Esophagus muscularis mucosa (tissue), 4 donors: ENCODE results near the gene MAPK13. TPM values are rescaled to one million over a fixed set of nuclear protein-coding genes. Genes with fewer than 3 reads are reported as not detected.

Experiments
- DNase-seq: peaks from one replicate; pipeline ENCODE4 v3.0.0-alpha.2; 2017; ENCODE audit errors: extremely low spot score
- H3K27ac ChIP-seq, 4 donors: fragments of 200-600 bp; sonication (generic); replicated peaks in 1 of 4; 1 replicate in 3 of 4; 2 replicates in 1 of 4; pipeline ENCODE4 v1.5.1; 2016 to 2019; ENCODE audit warnings: mild to moderate bottlenecking in 1 of 4
- H3K27me3 ChIP-seq, 4 donors: fragments of 200-600 bp; sonication (generic); one replicate each; pipeline versions ENCODE4 v1.5.1 to v1.6.0; 2016 to 2019
- H3K36me3 ChIP-seq, 4 donors: fragments of 200-600 bp; sonication (generic); one replicate each; pipeline ENCODE4 v1.5.1; 2016 to 2019
- H3K4me1 ChIP-seq, 4 donors: fragments of 200-600 bp; sonication (generic); one replicate each; pipeline ENCODE4 v1.5.1; 2016 to 2019
- H3K4me3 ChIP-seq, 4 donors: fragments of 200-600 bp; sonication (generic); 1 replicate in 2 of 4; 2 replicates in 2 of 4; pipeline ENCODE4 v1.5.1; 2016 to 2019; ENCODE audit warnings: mild to moderate bottlenecking in 4 of 4, moderate library complexity in 1 of 4
- H3K9me3 ChIP-seq, 4 donors: fragments of 200-600 bp; sonication (generic); 1 replicate in 3 of 4; 2 replicates in 1 of 4; pipeline ENCODE4 v1.5.1; 2016 to 2019
- EP300 ChIP-seq: sonication (generic); formaldehyde crosslinking; IDR thresholded peaks from one replicate; pipeline ENCODE4 v1.6.1; 2017; ENCODE audit warnings: antibody characterized with exemption
- POLR2A ChIP-seq: fragments of 450-650 bp; IDR thresholded peaks from one replicate; pipeline ENCODE4 v1.6.1; 2017; ENCODE audit warnings: antibody characterized with exemption, moderate library complexity, mild to moderate bottlenecking, low read depth
- POLR2AphosphoS5 ChIP-seq, 2 donors: sonication (generic); formaldehyde crosslinking; IDR thresholded peaks; one replicate each; pipeline ENCODE4 v1.6.1; 2017; ENCODE audit warnings: antibody characterized with exemption in 2 of 2
- WGBS: methylation state at CpG from one replicate; pipeline ENCODE4 v1.1.5; 2018; 5-methylcytosine and 5-hydroxymethylcytosine counted together
- intact Hi-C: fragments of 100-400 bp; cut with DNase I; formaldehyde crosslinking; loops from one replicate; pipeline ENCODE4 v1.15.1; 2023
- total RNA-seq, 4 donors: library from RNA; depleted of rRNA; stranded (reverse); fragments of >200 nt; gene quantifications; one replicate each; pipeline versions ENCODE4 v1.1.0 to v1.2.1, GENCODE V29; 2016
- TF ChIP-seq, protein P1 (sequence below), 3 experiments: fragments of 200-600 bp in 2 of 3; fragments of 450-650 bp in 1 of 3; sonication (generic) in 2 of 3; IDR thresholded peaks; one replicate each; pipeline ENCODE4 v1.5.1; 2017 to 2019; ENCODE audit warnings: antibody characterized with exemption in 3 of 3, mild to moderate bottlenecking in 2 of 3, moderate library complexity in 1 of 3

The MAPK13 gene
- total RNA-seq, 4 donors from 2014 or later, result 2.1 to 5.0 (median 4.5) TPM

DNA sequence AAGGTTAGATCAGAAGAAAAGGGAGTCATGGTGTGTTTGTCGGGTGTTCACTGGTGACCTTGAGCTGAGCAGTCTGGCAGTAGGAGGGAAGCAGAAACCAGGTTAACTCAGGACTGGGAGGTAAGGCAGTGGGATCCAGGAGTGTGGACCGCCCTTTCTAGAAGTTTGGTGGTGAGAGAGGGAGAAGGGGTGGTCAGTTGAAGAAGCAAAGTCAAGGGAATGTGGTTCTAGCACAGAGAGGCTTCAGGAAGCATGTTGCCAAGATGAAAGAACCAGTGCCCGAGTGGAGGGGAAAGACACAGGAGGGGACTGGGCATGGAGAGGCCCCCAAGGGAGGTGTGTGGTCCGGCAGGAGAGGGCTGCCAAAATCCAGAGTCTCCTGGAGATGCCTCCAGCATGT is 3.6 kb downstream of the MAPK13 start:
- no peak for TF ChIP-seq POLR2AphosphoS5 (IDR thresholded peaks at IDR 0.05)
- no peak for TF ChIP-seq POLR2A
- TF ChIP-seq, protein P1, sequence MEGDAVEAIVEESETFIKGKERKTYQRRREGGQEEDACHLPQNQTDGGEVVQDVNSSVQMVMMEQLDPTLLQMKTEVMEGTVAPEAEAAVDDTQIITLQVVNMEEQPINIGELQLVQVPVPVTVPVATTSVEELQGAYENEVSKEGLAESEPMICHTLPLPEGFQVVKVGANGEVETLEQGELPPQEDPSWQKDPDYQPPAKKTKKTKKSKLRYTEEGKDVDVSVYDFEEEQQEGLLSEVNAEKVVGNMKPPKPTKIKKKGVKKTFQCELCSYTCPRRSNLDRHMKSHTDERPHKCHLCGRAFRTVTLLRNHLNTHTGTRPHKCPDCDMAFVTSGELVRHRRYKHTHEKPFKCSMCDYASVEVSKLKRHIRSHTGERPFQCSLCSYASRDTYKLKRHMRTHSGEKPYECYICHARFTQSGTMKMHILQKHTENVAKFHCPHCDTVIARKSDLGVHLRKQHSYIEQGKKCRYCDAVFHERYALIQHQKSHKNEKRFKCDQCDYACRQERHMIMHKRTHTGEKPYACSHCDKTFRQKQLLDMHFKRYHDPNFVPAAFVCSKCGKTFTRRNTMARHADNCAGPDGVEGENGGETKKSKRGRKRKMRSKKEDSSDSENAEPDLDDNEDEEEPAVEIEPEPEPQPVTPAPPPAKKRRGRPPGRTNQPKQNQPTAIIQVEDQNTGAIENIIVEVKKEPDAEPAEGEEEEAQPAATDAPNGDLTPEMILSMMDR (IDR thresholded peaks at IDR 0.05), result no peak
- TF ChIP-seq EP300, result no peak
- Histone ChIP-seq H3K27me3 (peaks cover 0 to 43% (median 7%) of the 10 kb centered on the region in 4 donors), H3K9me3 (no peaks in the 10 kb centered on the region), H3K4me1 (peaks cover 14 to 30% (median 29%) of the 10 kb centered on the region in 4 donors), H3K27ac (no peak overlapping the region), H3K36me3 (peaks cover 0 to 7% (median 3%) of the 10 kb centered on the region in 4 donors), H3K4me3 (no peak overlapping the region)
- intact Hi-C loops, result no loop called here
- no peak for DNase-seq
- WGBS, result 98% methylated on average over 4 of the region's 4 CpGs

DNA sequence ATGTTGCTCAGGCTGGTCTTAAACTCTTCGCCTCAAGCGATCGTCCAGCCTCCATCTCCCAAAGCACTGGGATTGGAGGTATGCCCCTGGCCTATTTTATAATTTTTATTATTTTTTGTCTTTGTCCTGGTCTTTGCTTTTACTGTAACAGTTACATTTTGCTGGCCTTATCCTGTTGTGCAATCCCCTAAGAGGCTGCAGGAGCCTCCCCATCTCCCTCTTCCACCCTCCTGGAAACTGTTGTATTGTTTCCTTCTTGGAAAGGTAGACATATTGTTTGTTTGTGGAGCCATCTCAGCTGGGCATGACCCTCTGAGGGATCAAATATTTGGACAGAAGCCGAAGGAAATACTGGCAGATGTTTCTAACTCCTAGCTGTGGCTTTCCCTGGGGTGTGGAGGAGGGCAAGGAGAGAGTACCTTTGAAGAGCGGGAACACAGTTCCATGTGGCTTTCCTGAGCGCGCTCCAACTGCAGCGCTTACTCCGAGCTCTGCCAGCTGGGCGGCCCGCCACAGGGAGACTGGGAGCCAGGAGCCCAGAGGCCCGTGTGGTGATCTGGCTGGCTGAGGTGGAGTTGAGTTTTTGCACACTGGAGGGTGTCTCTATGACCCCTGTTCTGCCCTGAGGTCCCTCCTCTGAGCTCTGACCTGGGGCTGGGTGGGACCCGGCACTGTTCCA is 4.9 kb downstream of the MAPK13 start:
- Histone ChIP-seq H3K36me3 (peaks cover 0 to 8% (median 4%) of the 10 kb centered on the region in 4 donors), H3K9me3 (no peaks in the 10 kb centered on the region), H3K4me3 (no peak overlapping the region), H3K4me1 (peaks cover 18 to 24% (median 23%) of the 10 kb centered on the region in 4 donors), H3K27me3 (peaks cover 0 to 32% (median 5%) of the 10 kb centered on the region in 4 donors), H3K27ac (no peak overlapping the region)
- DNase-seq, result no peak
- 83% methylated on average over 12 of the region's 13 CpGs for WGBS
- intact Hi-C loops, result no loop called here
- TF ChIP-seq, protein P1 (IDR thresholded peaks at IDR 0.05), result no peak
- no peak for TF ChIP-seq EP300
- no peak for TF ChIP-seq POLR2AphosphoS5 (IDR thresholded peaks at IDR 0.05)
- TF ChIP-seq POLR2A, result no peak

DNA sequence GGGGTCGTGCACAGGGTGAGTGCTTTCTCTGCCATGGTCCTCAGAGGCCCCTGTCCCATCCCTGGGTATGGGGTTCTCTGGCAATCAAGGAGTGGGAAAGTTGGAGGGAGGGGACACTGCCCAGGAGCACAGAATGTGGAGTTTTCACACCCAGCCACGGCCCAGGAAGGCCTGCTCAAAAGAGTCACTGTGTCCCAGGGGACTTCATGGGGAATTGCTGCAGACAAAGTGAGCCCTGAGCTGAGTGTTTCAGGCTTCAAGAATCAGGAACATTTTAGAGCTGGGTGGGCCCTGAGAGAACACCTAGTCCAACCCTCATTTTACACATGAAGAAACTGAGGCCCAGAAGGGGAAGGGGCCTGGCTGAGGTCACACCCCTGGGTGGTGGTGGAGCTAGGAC is 5.7 kb downstream of the MAPK13 start:
- peaks cover 0 to 24% (median 1%) of the 10 kb centered on the region in 4 donors for H3K27me3 ChIP-seq

DNA sequence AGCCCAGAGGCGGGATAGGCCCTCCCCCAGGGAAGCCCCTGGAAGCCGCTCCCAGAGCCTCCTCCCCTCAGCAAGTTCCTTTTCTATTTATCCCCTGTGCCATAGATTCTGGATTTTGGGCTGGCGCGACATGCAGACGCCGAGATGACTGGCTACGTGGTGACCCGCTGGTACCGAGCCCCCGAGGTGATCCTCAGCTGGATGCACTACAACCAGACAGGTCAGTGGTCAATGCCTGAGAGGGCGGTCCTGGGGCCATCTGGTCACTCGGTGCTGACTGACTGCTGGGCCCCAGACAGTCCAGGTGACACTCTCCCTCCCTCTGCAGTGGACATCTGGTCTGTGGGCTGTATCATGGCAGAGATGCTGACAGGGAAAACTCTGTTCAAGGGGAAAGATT is 6.2 kb downstream of the MAPK13 start:
- H3K27ac ChIP-seq, result no peak overlapping the region
- H3K4me3 ChIP-seq, result no peak overlapping the region
- 94% methylated on average over 7 of the region's 12 CpGs for WGBS
- peaks cover 0 to 19% (median 0%) of the 10 kb centered on the region in 4 donors for H3K27me3 ChIP-seq
- DNase-seq, result no peak
- peaks cover 0 to 8% (median 4%) of the 10 kb centered on the region in 4 donors for H3K36me3 ChIP-seq
- H3K4me1 ChIP-seq, result peaks cover 7 to 12% (median 10%) of the 10 kb centered on the region in 4 donors
- H3K9me3 ChIP-seq, result no peaks in the 10 kb centered on the region
- intact Hi-C loops, result no loop called here
- TF ChIP-seq EP300 (no peak), POLR2A (no peak), POLR2AphosphoS5 (IDR thresholded peaks at IDR 0.05) (no peak)
- TF ChIP-seq, protein P1 (IDR thresholded peaks at IDR 0.05), result no peak

More for the DNA sequence above, 5.7 kb downstream of the MAPK13 start:
- TF ChIP-seq POLR2A, result no peak
- no peak for TF ChIP-seq EP300
- TF ChIP-seq POLR2AphosphoS5 (IDR thresholded peaks at IDR 0.05), result no peak
- TF ChIP-seq, protein P1 (IDR thresholded peaks at IDR 0.05), result no peak
- Histone ChIP-seq H3K36me3 (peaks cover 0 to 8% (median 4%) of the 10 kb centered on the region in 4 donors), H3K9me3 (no peaks in the 10 kb centered on the region), H3K4me3 (no peak overlapping the region), H3K4me1 (peaks cover 12 to 17% (median 15%) of the 10 kb centered on the region in 4 donors), H3K27ac (no peak overlapping the region)
- no peak for DNase-seq
- 94% methylated on average over 2 of the region's 2 CpGs for WGBS
- intact Hi-C loops, result no loop called here
